AG04450 (cell line): ENCODE data around the gene LEMD2. TPM values are rescaled to one million over a fixed set of nuclear protein-coding genes. Genes with fewer than 3 reads are reported as not detected.
"Not testable (repeated sequence)": the region's sequence is repeated elsewhere in the genome, so short reads cannot be mapped to it uniquely, and the experiment has no call there.

Source experiments
- CTCF ChIA-PET: fragments of 300-600, 350-600 bp; formaldehyde crosslinking; extraction: SDS; loops from one replicate; lab custom pipeline; 2022; ENCODE audit warnings: antibody characterized with exemption, inconsistent platforms; lab: Charles Lee
- POLR2A ChIA-PET: fragments of 350-600 bp; formaldehyde crosslinking; extraction: SDS; loops from one replicate; lab custom pipeline; 2021; ENCODE audit warnings: antibody characterized with exemption, inconsistent platforms; lab: Yijun Ruan, JAX
- DNase-seq: peaks from one replicate; pipeline ENCODE4 v3.0.0-alpha.2; 2011; ENCODE audit warnings: low read depth, low spot score
- H3K27ac ChIP-seq: one replicate; pipeline ENCODE4 v1.5.1; 2012; ENCODE audit warnings: low read depth, low read length, control low read depth
- H3K27me3 ChIP-seq: one replicate; pipeline ENCODE4 v1.6.0; 2012; ENCODE audit warnings: low read length; ENCODE audit not compliant: control insufficient read depth, insufficient read depth
- H3K4me3 ChIP-seq: 2 replicates; pipeline ENCODE4 v1.5.1; 2011; ENCODE audit warnings: mild to moderate bottlenecking, low read depth, low read length, control low read depth
- H3K9me3 ChIP-seq: 2 replicates; pipeline ENCODE4 v1.5.1; 2012; ENCODE audit warnings: low read length; ENCODE audit not compliant: control insufficient read depth, insufficient read depth
- polyA plus RNA-seq: library from polyadenylated mRNA; depleted of rRNA; stranded (reverse); fragments of >200 nt; gene quantifications from 2 replicates; pipeline ENCODE4 v1.2.3, GENCODE V29; 2011
- TF ChIP-seq, protein P1 (sequence below): IDR thresholded peaks from 2 replicates; pipeline ENCODE4 v1.5.1; 2011; ENCODE audit warnings: low read depth, low read length, control low read depth, inconsistent platforms

LEMD2 gene
- polyA plus RNA-seq, 1 experiment, result 47.4 TPM

DNA sequence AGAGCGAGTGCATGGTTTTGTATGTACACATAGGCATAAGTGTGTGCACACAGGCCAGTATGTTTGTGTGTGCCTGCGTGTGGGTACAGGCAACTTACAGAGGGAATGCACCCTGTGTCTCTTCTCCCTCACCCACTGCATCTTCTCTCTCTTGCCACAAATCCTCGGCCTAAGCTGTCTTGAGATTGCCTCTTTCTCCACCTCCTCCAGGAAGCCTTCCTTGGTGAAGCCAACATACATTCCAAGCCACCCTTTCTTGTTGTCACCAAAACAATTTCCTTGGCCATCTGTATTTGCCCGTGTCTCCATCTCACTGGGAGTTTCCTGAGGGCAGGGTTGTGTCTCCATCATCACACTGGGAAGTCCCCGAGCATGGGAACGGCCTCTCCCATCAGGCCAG is 44.7 kb upstream of the LEMD2 start:
- peaks cover 5% of the 10 kb centered on the region for H3K9me3 ChIP-seq
- POLR2A ChIA-PET, result no interaction called here
- TF ChIP-seq, protein P1, sequence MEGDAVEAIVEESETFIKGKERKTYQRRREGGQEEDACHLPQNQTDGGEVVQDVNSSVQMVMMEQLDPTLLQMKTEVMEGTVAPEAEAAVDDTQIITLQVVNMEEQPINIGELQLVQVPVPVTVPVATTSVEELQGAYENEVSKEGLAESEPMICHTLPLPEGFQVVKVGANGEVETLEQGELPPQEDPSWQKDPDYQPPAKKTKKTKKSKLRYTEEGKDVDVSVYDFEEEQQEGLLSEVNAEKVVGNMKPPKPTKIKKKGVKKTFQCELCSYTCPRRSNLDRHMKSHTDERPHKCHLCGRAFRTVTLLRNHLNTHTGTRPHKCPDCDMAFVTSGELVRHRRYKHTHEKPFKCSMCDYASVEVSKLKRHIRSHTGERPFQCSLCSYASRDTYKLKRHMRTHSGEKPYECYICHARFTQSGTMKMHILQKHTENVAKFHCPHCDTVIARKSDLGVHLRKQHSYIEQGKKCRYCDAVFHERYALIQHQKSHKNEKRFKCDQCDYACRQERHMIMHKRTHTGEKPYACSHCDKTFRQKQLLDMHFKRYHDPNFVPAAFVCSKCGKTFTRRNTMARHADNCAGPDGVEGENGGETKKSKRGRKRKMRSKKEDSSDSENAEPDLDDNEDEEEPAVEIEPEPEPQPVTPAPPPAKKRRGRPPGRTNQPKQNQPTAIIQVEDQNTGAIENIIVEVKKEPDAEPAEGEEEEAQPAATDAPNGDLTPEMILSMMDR, result no peak
- CTCF ChIA-PET, result no interaction called here
- no peak overlapping the region for H3K27ac ChIP-seq
- no peak for DNase-seq
- H3K4me3 ChIP-seq, result no peak overlapping the region
- H3K27me3 ChIP-seq, result peaks cover 15% of the 10 kb centered on the region

DNA sequence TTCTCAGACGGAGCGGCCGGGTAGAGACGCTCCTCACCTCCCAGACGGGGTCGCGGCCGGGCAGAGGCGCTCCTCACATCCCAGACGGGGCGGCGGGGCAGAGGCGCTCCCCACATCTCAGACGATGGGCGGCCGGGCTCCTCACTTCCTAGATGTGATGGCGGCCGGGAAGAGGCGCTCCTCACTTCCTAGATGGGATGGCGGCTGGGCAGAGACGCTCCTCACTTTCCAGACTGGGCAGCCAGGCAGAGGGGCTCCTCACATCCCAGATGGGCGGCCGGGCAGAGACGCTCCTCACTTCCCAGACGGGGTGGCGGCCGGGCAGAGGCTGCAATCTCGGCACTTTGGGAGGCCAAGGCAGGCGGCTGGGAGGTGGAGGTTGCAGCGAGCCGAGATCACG is 43.9 kb upstream of the LEMD2 start:
- H3K4me3 ChIP-seq, DNase-seq, CTCF ChIA-PET, H3K9me3 ChIP-seq, POLR2A ChIA-PET, H3K27ac ChIP-seq: not testable (repeated sequence)
- H3K27me3 ChIP-seq, result peaks cover 22% of the 10 kb centered on the region

DNA sequence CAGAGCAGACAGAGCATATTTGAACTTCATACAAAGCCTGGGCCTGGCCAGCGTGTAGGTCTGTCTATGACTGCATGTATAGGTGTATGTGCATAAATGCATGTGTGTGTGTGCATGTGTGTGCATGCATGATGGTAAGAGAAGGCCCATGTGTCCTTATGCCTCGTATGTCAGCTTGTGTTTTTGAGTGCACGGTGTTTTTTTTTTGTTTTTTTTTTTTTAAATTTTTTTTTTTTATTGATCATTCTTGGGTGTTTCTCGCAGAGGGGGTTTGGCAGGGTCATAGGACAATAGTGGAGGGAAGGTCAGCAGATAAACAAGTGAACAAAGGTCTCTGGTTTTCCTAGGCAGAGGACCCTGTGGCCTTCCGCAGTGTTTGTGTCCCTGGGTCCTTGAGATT is 42.8 kb upstream of the LEMD2 start:
- CTCF ChIA-PET, DNase-seq, POLR2A ChIA-PET, H3K9me3 ChIP-seq, H3K4me3 ChIP-seq, H3K27ac ChIP-seq: not testable (repeated sequence)
- peaks cover 31% of the 10 kb centered on the region for H3K27me3 ChIP-seq

DNA sequence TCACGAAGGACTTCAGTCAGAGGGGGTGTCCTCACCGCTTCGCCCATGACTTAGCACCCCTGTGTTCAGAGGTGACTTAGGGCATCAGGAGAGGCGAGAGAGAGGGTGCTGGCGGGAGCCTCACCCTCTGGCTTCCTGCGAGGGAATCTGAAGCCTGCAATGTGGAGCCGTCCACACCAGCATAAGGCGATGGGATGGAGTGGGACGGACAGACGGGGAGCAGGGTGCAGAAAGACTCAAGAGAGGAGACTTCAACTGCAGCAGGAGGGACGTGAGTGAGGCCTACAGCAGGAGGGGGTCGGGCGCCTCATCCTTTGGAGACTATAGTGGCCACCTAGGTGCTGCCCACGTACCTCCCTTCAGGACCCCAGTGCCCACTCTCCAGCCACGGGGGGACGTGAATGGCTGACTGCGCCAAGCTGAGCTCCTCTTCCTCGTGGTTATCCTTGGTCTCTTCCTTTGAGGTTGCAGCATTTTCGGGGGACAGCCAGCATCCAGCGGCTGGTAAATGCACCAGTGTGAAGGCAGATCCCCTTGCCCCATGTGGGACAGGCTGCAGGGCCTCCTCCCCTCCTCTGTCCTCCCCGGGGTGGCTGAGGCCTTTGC is 41.8 kb upstream of the LEMD2 start:
- no peak for DNase-seq
- ChIA-PET CTCF (no interaction called here), POLR2A (no interaction called here)
- H3K27ac ChIP-seq, result no peak overlapping the region
- H3K4me3 ChIP-seq, result no peak overlapping the region
- H3K27me3 ChIP-seq, result peaks cover 31% of the 10 kb centered on the region
- H3K9me3 ChIP-seq, result no peaks in the 10 kb centered on the region; the same call in 1 of the 2 replicates
- TF ChIP-seq, protein P1, result no peak

DNA sequence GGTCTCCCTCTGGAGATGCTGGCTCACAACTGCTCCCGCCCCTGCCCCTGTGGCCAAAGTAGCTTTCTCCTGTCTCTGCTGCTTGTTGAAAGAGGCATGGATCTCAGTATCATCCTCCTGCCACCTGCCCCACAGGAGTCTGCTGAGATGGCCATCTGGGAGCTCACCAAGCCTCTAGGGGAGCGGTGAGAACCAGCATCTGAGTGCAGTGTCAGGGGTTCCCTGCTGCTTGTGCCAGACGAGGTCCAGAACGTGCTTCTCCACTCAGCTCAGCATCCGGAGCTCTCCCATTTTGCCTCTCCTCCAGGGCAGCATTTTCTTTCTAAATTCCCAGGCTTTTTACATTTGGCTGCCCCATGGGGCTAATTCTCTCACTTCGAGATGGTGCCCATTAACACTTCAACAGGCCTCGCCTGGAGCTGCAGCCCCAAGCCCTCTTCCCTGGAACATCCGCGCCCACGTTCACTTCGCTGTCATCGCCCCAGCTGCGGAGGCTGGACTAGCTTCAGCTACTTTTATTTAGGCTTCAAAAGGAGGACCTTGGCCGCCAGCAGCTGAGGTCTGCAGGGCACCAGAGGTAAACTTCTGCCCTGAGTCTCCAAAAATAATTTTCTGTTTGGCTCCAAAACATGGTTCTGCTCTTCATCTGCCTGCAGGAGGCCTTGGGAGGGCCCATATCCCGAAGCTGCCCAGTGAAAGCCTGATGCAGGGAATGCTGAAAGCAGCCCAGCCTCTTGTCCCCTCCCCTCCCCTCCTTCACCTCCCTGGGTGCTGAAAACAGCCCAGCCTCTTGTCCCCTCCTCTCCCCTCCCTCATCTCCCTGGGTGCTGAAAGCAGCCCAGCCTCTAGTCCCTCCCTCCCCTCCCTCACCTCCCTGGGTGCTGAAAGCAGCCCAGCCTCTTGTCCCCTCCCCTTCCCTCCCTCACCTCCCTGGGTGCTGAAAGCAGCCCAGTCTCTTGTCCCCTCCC is 40.1 kb upstream of the LEMD2 start:
- Histone ChIP-seq H3K9me3 (no peaks in the 10 kb centered on the region; the same call in 1 of the 2 replicates), H3K4me3 (no peak overlapping the region), H3K27me3 (peaks cover 31% of the 10 kb centered on the region), H3K27ac (no peak overlapping the region)
- no peak for DNase-seq
- CTCF ChIA-PET, result no interaction called here
- TF ChIP-seq, protein P1, result no peak
- POLR2A ChIA-PET, result no interaction called here

DNA sequence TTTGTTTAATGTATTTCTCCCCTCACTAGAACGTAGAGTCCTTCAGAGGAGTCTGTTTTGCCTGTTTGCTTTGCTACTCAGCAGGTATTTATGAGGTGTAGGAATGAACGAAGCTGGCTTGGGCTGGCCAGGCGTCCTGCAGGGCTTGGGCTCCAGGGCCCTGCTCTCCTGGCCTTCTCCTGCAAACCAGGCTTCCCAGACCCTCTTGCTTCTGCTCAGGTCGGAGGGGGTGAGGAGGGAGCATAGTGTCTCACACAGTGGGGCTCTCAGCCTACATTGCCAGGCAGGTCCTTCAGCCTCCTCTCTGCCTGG is 39.5 kb upstream of the LEMD2 start:
- ChIA-PET POLR2A (no interaction called here), CTCF (no interaction called here)
- TF ChIP-seq, protein P1, result no peak
- Histone ChIP-seq H3K27ac (no peak overlapping the region), H3K27me3 (peaks cover 31% of the 10 kb centered on the region), H3K4me3 (no peak overlapping the region), H3K9me3 (no peaks in the 10 kb centered on the region; the same call in 1 of the 2 replicates)
- no peak for DNase-seq
